22Rv1 (cell line): ENCODE results near the gene IL17RA.

Experiments used
- CTCF ChIP-seq: fragments of 450-650 bp; IDR thresholded peaks from 2 replicates; pipeline ENCODE4 v1.5.1; 2017; ENCODE audit warnings: mild to moderate bottlenecking
- ZFX ChIP-seq: fragments of 450-650 bp; IDR thresholded peaks from 2 replicates; pipeline ENCODE4 v1.6.1; 2017; ENCODE audit warnings: antibody characterized with exemption, borderline replicate concordance

GRCh38 chr22:17109976-17110375 is 25.2 kb downstream of the IL17RA start:
- TF ChIP-seq CTCF (no peak), ZFX (no peak)
